Suppressor macrophage (primary cell): ENCODE measurements around the gene ZDHHC16.

Experiments used
- DNase-seq, 4 experiments: peaks; one replicate each; pipeline ENCODE4 v3.0.0-alpha.2; 2020 to 2022
- total RNA-seq, 17 experiments: gene quantifications; one replicate each; lab custom pipeline; 2026; ENCODE audit warnings: mixed read lengths in 6 of 17, inconsistent platforms in 3 of 17; lab: John Stamatoyannopoulos, UW

The ZDHHC16 gene
- 15.2 to 43.1 (median 22.9) reads per million in 17 experiments for total RNA-seq

- DNase-seq, result peak; percentile 91 to 96 (median 95)
Observed at GRCh38 chr10:97445722-97446639, at the start of gene ZDHHC16, which contains the start of gene EXOSC1. Gene ZDHHC16 (plus strand): TSS chr10:97446175. CDS start chr10:97451676, 5,501 bp downstream. Gene EXOSC1 (minus strand): TSS chr10:97446006. CDS start chr10:97445985, 21 bp downstream.

- peak in 3 of 4 experiments; percentile 47 to 80 (median 66) for DNase-seq
Observed at GRCh38 chr10:97399843-97400545, 46.0 kb upstream of the ZDHHC16 start.

GRCh38 chr10:97400665-97401454 is 45.1 kb upstream of the ZDHHC16 start, which contains the start of gene RRP12:
Gene RRP12 (minus strand): TSS chr10:97401340. CDS start chr10:97401231, 109 bp downstream.
- peak; percentile 95 to 100 (median 98) for DNase-seq

- DNase-seq, result no peak
Observed at GRCh38 chr10:97401455-97401919, 44.5 kb upstream of the ZDHHC16 start.

- DNase-seq, result no peak
Observed at GRCh38 chr10:97404044-97404443, 41.9 kb upstream of the ZDHHC16 start.

GRCh38 chr10:97406064-97406463 is 39.9 kb upstream of the ZDHHC16 start:
- peak; percentile 86 to 94 (median 92) for DNase-seq

- DNase-seq, result peak in 2 of 4 experiments; percentile 33 to 35
Observed at GRCh38 chr10:97406483-97406882, 39.5 kb upstream of the ZDHHC16 start.

GRCh38 chr10:97407211-97407951 is 38.6 kb upstream of the ZDHHC16 start:
- peak; percentile 76 to 92 (median 88) for DNase-seq

GRCh38 chr10:97407952-97408248 is 38.1 kb upstream of the ZDHHC16 start:
- no peak for DNase-seq

GRCh38 chr10:97408496-97408992 is 37.4 kb upstream of the ZDHHC16 start:
- peak; percentile 56 to 82 (median 79) for DNase-seq

- peak; percentile 50 to 75 (median 72) for DNase-seq
Observed at GRCh38 chr10:97411406-97411805, 34.6 kb upstream of the ZDHHC16 start.

- peak in 2 of 4 experiments; percentile 36 to 46 for DNase-seq
Observed at GRCh38 chr10:97412891-97413304, 33.1 kb upstream of the ZDHHC16 start.

- no peak for DNase-seq
Observed at GRCh38 chr10:97416565-97416964, 29.4 kb upstream of the ZDHHC16 start.

- peak in 3 of 4 experiments; percentile 51 to 59 (median 56) for DNase-seq
Observed at GRCh38 chr10:97423757-97424098, 22.2 kb upstream of the ZDHHC16 start.

GRCh38 chr10:97425964-97426775 is 19.8 kb upstream of the ZDHHC16 start, which contains the start of gene PGAM1:
Gene PGAM1 (plus strand): TSS chr10:97426191. CDS start chr10:97426308, 117 bp downstream.
- peak; percentile 98 to 99 (median 98) for DNase-seq

GRCh38 chr10:97426776-97427570 is 19.0 kb upstream of the ZDHHC16 start:
- no peak for DNase-seq

- no peak for DNase-seq
Observed at GRCh38 chr10:97427571-97428179, 18.3 kb upstream of the ZDHHC16 start.

GRCh38 chr10:97428572-97428981 is 17.4 kb upstream of the ZDHHC16 start:
- DNase-seq, result peak in 3 of 4 experiments; percentile 33 to 48 (median 46)

GRCh38 chr10:97434055-97434454 is 11.9 kb upstream of the ZDHHC16 start:
- DNase-seq, result no peak
